HCEC 1CT (cell line): Measurements from ENCODE around the gene LIF.

Source experiments
- DNase-seq: peaks from one replicate; pipeline ENCODE4 v3.0.0-alpha.2; 2017

Gene LIF

GRCh38 chr22:30262917-30263741 is 16.6 kb upstream of the LIF start:
- DNase-seq, result no peak

GRCh38 chr22:30262112-30262511 is 15.6 kb upstream of the LIF start:
- DNase-seq, result no peak

DNA sequence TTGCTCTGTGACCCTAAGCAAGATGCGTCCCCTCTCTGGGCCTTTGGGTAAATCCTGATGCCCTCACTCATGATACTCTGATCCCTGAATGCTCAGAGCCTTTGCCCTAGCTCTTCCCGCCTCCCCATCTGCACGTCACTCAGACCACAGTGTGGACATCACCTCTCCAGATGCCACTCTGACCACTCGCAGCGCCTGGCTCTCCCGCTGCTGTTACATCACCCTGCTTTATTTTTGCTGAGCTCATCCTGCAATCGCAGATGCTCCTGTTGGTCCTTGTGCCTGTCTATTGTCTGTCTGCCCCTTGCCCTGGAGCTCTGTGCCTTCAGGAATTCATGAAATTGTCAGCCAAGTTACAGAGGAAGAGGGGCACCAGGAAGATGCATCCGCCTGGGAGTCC is 14.6 kb upstream of the LIF start:
- no peak for DNase-seq

DNA sequence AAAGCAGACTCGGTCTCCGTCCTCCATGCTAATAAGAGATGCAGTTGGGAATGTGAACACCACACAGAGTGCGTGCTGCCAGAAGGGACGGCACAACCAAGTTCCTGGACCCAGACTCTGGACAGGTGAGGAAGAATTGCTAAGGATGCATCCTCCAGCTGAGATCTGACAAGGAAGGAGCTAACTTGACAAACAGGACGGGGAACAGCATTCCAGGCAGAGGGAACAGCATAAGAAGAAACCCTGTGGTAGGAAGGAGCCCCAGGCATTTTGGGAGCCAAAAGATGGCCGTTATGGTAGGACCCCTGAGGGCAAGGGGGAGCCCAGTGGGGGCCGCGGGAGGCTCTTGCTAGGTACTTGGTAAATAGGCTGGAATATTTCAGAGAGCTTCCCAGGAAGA is 14.1 kb upstream of the LIF start:
- no peak for DNase-seq

DNA sequence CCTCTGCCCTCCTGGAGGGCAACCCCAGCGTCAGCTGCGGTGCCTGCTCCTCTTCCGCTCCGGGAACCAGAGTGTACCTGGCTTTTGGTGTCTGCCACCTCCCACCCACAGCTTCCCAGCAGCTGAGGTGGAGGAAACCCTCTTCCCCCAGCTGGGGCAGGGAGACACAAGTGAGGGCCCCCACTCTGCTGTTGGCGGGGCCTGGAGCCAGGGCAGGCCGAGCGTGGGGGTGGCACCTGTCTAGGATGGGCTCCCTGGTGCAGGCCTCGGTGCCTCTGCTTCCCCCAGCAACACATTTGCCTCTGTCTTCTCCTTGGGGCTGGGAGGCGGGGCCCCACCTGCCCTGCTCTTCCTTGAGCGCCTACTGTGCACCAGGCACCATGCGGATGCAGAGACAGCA is 13.7 kb upstream of the LIF start:
- DNase-seq, result no peak

GRCh38 chr22:30254314-30254713 is 7.8 kb upstream of the LIF start:
- DNase-seq, result no peak

DNA sequence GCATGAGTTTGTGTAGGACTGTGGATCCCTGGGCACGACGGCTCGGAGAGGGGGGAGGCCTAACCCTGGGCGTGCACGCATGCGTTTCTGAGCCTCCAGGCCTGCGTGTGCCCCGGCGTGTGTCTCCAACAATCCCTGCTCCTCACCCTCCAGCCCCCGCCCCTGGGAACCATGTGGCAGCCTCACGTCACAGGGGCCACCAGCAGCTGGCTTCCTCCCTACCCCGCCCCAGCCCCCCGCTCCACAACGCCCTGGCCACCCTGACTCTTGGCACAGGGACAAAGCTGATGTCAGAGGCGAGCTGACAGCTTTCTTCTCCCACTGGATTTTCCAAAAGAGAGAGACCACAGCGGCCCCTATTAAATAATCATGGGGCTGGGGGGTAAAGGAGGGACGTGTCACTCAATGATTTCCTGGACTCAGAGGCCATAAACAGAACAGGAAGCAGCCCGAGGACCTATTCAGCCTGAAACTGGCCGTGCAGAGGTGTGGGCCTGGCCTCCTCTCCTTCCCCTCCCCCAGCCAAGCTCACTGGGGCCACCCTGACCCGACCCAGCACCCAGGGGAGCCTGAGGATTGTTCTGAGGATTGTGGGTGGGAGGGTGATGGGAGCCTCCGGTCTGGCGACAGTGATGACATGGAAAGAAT is 6.8 kb upstream of the LIF start:
- DNase-seq, result no peak

- DNase-seq, result no peak
Observed at GRCh38 chr22:30252411-30253204, 6.0 kb upstream of the LIF start.

DNA sequence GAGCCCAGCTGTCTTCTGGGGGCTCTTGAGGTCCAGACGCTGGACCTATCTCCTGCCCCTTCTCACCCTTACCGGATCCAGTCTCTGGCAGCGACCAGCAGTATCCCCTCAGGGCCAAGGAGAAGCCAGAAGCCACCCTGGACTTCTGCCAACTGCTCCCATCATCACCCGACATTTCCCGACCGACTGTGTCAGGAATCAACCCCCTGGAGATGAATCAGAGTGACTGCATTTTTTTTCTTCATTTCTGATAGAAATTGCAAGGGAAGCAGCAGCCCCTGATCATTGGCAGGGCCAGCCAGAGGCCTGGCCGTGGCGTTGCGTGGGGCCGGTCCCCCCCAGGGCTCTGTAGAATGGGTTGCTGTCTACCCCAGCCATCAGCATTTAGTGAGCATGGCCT is 5.2 kb upstream of the LIF start:
- peak; percentile 20 for DNase-seq

DNA sequence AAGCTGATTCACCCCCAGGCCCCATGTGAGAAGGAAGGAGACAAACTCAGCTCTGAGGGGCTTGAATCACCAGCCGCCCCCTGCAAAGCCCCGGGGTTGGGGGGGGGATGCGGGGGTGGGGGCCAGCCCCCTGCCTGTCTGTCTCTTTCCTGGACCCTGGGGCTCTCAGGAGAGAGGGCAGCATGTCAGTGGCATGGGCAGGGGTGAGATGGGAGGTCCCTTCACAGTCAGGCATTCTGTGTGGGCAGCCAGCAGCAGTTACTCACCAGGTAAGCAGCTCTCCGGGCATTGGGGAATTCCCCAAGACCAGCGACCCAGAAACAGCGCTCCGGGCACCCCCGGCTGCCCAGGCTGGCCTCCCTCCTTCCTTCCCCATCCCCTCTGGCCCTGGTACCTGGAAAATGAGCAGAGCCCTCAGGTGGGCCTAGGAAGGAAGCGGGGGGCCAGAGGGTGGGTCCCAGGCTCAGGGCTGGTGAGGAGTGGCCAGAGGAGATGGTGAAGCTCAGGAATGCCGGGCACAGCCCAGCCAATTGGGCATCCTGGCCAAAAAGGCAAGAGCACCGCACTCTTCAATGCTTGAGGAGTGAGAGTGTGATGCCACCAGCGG is 4.2 kb upstream of the LIF start:
- no peak for DNase-seq

GRCh38 chr22:30250039-30250565 is 3.5 kb upstream of the LIF start:
- no peak for DNase-seq

DNA sequence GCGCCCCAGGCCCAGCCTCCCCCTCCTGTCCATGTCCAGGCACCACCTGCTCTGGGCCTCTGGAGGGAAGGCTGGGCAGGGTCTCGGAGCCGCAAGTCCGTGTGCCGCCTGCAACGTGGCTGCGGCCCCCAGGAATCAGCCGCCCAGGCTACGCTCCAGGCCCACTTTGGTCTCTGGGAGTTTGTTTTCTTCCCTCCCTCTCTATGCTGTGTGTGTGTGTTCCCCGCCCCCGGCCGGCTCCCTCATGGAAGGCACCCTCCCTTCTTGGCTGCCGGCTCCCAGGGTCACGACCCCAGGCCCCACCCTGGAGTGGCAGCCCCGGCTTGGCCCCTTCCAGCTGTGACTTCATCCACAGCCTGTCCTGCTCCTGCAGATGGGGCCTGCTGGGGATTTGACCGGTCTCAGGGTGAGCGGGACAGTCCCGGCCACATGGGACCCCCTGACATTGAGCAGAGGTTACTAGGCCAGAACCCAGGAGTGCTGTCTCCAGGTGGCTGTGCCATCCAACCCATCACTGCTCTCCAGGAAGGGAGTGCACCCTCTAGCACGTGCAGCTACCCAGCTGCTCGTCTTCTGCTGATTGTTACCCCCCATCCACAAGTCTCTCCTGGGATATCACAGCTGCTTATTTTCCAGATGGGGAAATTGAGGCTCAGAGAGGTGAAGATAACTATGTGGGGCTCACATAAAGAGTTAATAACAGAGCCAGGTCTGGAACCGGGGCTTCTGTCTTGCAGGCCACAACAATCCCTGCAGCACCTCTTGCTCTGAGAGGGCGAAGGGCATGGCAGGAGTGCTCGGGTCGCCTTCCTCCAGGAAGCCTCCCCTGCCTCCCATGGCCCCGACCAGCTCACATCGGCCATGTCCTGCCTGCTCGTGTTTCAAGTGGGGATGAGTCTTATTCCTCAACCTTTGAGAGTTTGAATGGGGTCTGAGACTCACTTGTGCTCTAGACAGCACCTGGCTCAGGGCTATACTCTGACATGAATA is 2.8 kb upstream of the LIF start:
- no peak for DNase-seq

GRCh38 chr22:30248484-30248883 is 1.9 kb upstream of the LIF start:
- DNase-seq, result no peak

DNA sequence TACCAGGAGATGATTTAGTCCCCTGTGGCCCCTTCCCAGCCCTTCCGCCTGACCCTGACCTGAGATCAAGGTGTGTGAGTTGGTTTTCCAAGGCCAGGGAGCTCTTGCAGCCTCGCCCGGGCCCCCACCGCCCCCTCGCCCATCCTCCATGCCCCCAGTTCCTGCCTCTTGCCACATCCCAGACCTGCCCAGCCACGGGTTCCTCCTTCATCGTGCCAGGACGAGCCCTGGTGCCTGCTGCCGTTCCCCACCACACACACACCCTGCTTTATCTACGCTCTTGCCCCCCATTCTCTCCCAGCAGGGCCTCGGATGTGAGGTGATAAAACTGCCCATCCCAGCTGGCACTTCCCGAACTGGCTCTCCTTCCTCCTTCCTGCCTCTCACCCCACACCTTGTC is 1.4 kb upstream of the LIF start:
- DNase-seq, result no peak

- DNase-seq, result no peak
Observed at GRCh38 chr22:30247561-30247960, 1.0 kb upstream of the LIF start.

GRCh38 chr22:30246814-30247376 is 336 bp upstream of the LIF start:
- no peak for DNase-seq

DNA sequence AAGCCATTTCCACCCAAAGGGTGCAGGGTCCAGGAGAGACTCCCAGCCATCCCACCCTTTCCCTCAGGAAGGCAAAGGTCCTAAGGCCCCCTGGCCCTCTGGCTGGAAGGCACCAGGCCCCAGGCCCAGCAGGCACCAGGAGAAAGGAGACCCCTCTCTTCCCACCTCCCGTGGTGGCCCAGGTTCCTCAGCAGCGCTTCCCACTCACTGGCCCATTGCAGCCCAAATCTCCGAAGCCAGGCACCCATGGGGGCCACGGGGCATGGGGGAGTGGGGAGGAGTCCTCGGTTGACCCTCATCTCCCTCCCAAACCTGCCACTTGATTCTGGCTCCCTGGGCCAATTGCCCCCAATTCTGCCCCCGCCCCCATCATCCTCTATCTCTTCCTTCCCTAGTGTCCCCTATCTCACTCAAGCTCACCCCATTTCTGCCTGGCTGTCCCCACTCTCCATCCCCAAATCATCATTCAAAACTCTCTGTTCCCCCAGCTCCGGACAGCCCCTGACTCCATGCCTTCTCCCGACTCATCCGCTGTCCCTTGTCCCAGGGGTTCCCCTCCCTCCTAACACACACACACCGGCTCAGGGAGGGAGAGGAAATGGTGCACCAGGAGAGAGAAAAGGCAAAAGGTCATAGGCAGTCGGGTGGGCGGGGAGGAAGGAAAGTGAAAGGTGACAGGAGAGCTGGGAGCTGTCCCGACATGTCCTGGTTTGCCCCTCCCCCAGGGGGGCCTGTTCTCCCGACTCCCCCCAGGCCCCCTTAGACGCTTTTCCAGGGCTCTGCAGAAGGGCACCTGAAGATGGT is 1.2 kb downstream of the LIF start:
- DNase-seq, result no peak

GRCh38 chr22:30244641-30245040 is 1.9 kb downstream of the LIF start:
- no peak for DNase-seq

DNA sequence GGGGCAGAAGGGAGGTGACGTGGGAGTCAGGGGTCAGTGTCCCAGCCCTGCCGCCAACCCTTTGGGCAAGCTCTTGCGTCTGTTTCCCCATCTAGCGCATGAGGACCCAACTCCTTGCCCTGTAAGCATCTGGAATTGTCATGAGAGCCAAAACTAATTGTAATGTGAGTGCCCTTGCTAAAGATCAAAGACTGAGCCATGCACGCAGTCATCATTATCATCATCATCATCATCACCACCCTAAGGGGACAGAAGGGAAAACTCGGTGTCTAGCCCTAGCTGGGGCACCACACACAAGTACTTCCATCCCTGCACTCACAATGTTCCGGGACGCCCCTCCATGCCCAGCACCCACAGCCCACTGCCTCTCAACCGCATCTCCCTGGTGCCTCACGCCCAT is 2.5 kb downstream of the LIF start:
- DNase-seq, result no peak

DNA sequence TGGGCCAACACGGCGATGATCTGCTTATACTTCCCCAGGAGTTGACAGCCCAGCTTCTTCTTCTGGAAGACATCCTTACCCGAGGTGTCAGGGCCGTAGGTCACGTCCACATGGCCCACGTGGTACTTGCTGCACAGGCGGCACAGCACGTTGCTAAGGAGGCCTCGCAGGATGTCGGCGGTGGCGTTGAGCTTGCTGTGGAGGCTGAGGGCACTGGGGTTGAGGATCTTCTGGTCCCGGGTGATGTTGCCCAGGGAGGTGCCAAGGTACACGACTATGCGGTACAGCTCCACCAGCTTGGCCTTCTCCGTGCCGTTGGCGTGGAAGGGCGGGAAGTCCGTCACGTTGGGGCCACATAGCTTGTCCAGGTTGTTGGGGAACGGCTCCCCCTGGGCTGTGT is 2.9 kb downstream of the LIF start:
- DNase-seq, result no peak
